ENCODE results near the gene ST6GALNAC4.

The ST6GALNAC4 gene

DNA sequence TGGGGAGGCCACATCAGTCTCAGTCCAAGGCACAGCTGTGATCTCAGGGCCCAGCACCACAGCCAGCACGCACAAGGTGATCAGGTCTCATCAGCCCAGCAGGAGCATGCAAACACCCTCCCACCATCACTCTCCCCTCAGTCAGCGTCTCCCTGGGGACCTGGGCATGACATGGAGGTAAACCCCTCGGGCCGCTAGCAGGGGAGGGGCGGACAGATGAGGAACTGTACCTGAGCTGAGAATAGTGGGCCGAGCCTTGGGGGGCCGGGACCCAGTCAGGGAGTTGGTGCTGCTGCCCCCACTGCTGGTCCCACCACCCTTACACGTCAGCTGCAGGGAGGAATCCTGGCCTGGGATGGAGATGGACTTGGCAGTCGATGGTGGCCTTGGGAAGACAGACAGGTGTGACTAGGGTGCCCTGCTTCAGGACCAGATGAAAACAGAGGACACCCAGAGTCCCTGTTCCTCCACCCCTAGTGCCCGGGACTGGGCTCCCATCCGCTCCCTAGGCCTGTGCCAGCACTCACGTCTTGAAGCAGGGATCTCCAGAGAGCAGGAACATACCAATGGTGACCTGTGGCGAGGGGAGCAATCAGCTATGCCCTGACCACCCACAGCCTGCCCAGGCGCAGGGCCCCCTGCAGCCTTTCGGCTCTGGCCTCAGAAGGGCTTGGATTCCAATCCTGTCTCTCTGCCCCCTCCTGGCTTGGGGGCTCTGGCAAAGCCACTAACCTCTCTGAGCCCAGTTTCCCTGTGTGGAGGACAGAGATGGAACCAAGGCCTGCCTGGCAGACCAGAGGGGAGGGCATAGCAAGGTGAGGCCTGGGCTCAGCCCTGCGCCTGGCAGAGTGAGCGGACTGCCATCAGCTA lies 31.2 kb upstream of the ST6GALNAC4 start:
- DNase-seq, result peak in 1 of 56 donors; percentile 46

DNA sequence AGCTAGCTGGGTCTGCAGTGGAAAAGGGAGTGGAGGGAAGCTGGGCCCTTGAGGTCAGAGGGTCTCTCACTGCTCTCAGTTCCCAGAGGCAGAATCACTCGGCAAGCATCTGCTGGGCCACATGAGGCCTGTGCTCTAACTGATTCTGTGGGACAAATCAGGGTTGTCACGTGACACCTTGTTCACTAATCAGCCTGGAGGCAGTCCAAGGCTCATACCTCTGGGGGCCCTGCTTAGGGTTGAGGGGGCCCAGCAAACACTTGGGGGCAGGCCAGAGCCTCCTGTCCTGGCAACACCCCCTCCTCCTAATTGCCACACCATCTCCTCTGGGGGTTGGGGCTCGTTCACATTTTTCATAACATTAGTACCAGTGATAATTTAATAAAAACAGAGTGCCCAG lies 29.9 kb upstream of the ST6GALNAC4 start:
- DNase-seq, result no peak

DNA sequence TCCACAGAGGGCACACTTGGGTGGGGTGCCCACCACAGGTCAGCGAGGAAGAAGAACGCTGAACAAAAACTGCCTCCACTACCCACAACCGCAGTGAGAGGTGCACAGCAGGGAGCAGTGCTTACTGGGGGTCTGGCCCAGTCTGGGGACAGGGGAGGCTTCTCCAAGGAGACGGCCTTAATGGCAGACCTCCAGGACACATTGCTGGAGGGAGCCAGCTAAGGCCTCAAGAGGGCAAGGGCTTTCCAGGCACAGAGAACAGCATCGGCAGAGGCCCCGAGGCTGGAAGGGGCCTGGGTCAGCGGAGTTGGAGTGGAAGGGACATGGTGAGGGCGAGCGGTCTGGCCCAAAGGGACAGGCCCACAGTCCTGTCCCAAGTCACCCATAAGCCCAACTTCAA lies 29.1 kb upstream of the ST6GALNAC4 start:
- peak in 2 of 56 donors; percentile 29 to 45 for DNase-seq

GRCh38 chr9:127945338-127945737 lies 28.5 kb upstream of the ST6GALNAC4 start:
- no peak for DNase-seq

DNA sequence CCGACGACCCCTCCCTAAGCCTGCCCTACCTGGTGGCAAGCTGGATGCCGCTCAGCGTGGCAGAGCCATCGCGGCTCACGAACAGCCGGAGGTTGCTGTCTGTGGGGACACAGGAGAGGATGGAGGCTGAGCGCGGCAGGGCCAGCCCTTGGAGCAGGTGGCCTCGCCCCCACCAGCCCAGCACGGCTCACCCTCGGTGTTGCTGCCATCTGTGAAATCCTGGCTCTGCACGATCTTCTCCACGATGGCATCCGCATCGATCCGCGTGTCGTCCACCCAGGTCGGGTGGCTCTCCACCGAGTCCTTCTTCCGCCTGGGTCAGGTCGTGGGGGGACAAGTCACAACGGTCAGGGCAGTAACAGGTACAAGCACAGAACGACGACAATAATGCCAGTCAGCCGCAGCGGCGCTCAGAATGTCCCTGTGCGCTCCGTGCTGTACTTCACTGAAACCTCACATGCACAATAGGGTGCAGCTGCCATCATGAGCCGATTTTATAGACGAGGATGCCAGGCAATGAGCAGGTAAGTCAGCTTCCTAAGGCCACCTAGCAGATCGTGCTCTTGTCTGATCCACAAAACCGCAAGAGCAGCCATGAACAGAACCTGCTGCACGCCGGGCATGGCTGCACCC lies 27.9 kb upstream of the ST6GALNAC4 start:
- DNase-seq, result no peak

DNA sequence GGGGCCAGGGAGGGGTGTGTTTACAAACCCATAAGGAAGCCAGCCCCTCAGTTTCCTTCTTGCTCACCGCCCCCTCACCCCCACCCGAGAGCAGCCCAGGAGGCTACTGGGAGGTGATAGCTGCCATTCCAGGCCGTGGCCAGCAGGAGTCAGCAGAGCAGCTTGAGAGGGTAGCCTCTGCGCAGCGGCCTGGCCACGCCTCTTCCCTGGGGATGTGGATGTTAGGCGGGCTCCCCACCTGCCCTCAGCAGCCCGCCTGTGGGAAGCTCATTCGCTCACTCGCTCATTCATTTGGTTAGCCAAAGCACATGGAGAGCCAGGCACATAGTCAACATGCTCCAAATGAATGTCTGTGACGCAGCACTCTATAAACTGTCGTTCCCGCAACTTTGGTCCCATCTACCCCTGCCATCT lies 26.9 kb upstream of the ST6GALNAC4 start:
- DNase-seq, result peak in 55 of 56 donors; percentile 26 to 92 (median 78)

GRCh38 chr9:127943011-127943662 lies 26.3 kb upstream of the ST6GALNAC4 start:
- DNase-seq, result peak in 2 of 56 donors; percentile 18 to 38

DNA sequence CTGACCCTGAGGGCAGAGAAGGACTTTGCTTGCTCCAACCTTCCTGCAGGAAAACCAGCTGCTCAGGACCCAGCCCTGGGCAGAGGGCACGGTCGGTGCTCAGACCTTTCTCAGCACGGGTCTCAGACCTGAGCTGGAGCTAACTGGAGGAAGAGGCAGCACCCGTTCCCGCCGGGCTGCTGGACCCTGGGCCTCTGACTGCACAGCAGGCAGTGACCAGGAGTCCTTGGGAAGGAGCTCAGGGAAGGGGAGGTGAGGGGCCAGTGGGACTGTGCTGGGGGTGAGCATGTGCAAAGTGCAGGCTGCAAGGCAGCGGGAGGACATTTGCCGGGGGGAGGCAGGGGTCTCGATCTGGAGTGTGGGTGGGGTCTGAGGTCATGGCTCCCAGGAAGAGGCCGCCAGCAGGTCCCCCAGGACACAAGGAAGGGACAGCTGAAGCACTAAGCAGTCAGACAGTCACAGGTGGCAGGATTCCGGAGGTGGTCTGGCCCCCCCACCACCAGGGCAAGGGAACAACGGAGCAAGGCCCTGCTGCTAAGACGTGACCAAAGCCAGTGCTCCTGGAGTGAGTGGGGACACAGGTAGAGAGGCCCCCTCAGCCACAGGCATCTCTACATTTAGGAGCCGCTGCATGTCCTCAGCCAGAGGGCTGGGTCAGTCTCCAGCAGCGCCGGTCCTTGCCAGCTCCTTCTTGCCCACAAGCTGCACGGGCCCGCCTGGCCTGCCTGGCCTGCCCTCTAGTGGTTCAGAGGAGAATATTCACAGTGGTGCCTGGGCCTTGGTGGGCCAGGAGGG lies 25.6 kb upstream of the ST6GALNAC4 start:
- peak in 42 of 56 donors; percentile 21 to 74 (median 48) for DNase-seq

GRCh38 chr9:127941961-127942215 lies 25.0 kb upstream of the ST6GALNAC4 start:
- DNase-seq, result peak in 1 of 56 donors; percentile 42

- DNase-seq, result no peak
Observed at GRCh38 chr9:127941062-127941960, 24.5 kb upstream of the ST6GALNAC4 start.

DNA sequence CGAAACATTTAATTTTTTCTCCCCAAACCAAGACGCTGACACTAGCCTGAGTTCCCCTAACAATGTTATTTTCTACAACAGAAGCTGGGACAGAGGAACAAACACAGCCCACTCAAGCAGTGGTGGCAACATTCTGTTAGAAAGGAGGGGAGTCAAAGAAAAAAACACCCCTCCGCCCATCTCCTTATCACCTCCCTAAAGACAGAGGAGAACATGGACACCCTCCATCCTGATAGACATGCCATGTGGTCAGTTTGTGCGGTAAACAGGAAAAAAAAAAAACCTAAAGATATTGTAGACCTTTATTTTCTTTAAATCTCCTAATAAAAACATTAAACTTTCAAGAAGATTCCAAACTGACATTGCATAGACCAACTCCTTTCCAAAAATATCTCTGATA lies 23.8 kb upstream of the ST6GALNAC4 start:
- DNase-seq, result no peak

DNA sequence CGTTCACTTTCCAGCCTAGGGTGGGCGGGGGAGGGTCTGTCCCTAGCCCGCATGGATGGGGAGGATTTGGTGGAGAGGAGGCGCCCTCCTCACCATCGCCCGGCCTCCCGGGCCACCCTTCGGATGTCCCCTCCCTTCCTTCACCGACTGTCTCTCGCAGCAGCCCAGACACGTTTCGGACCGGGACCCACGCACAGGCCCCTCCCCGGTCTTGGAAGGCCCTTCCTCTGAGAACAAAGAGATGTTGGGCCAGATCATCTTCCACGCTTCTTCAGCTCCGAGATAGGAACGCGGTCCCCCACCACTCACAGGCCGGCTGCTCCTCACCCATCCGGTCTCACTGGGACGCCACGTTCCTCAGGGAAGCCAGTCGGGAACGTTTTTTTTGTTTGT lies 21.5 kb upstream of the ST6GALNAC4 start:
- peak in 4 of 56 donors; percentile 22 to 45 (median 31) for DNase-seq

GRCh38 chr9:127937388-127938297 lies 20.8 kb upstream of the ST6GALNAC4 start, which contains the start of gene DPM2:
Gene DPM2, minus strand, starts transcription at chr9:127937854. Its CDS starts 34 bp downstream, at chr9:127937820.
- peak in 53 of 56 donors; percentile 25 to 87 (median 66) for DNase-seq

GRCh38 chr9:127937056-127937387 lies 20.2 kb upstream of the ST6GALNAC4 start:
- no peak for DNase-seq

- DNase-seq, result no peak
Observed at GRCh38 chr9:127936347-127936852, 19.6 kb upstream of the ST6GALNAC4 start.

DNA sequence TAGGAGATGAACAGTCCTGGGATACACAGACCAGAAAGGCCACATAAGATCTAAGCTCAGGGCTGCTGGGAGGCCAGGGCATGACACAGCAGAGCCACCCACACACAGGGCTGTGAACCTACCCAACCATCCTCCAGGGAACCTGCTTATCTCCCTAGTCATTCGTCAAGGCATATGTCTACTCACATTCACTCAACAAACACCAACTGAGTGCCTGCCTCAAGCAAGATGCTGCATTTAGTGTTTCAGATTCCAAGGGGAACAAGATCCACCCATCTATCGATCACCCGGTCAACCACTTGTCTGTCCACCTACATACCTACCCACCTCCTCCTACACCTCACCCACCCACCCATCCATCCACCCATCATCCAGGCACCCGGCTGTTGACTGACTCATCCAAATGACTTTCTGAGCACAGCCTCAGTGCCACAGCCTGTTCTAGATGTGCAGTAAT lies 19.0 kb upstream of the ST6GALNAC4 start:
- peak in 13 of 56 donors; percentile 24 to 55 (median 35) for DNase-seq

- no peak for DNase-seq
Observed at GRCh38 chr9:127934986-127935385, 18.1 kb upstream of the ST6GALNAC4 start.

GRCh38 chr9:127934248-127934647 lies 17.4 kb upstream of the ST6GALNAC4 start:
- no peak for DNase-seq
